ENCODE data around the gene B4GALNT2.
"Not testable (repeated sequence)": the region's sequence is repeated elsewhere in the genome, so short reads cannot be mapped to it uniquely, and the experiment has no call there.

B4GALNT2 gene

DNA sequence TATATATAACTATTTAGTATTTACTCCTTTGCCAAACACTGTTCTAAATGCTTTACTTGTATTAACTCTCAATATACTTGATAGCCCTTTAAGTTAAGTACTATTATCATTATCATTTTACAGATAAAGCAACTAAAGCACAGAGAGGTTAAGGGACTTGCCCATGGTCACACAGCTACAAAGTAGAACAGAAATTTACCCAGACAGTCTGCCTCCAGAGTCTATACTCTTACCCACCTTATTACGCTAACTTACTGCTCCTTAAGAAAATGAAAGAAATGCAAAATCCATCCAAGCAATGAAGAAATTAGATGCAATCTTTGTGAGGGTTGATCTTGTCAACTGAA is 25.4 kb upstream of the B4GALNT2 start:
- ATAC-seq (replicated peaks) (no peak), DNase-seq (no peak)
- Mint-ChIP-seq H3K4me3 (no peak overlapping the region), H3K9me3 (no peaks in the 10 kb centered on the region), H3K27me3 (peaks cover 11 to 16% of the 10 kb centered on the region in 2 donors), H3K4me1 (no peaks in the 10 kb centered on the region), H3K36me3 (no peaks in the 10 kb centered on the region), H3K27ac (no peak overlapping the region)

DNA sequence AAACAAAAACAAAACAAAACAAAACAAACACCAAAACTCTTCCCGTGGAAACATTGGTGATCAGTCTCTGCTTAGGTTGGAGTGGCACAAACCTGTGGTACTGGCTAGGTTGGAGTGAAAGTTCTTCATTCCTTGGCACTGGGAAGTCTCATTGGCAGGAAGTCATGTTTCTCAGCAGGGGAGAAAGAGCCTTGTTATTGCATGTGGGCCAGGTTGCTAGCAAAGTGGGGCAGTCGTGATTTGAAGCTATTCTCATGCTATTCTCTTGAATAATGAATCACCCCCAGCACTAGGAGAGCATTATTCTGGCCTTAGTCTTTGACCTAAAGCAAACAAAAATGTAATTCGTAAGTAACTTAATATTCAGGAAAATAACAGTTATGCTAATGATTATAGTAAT is 24.3 kb upstream of the B4GALNT2 start:
- Mint-ChIP-seq H3K4me1 (no peaks in the 10 kb centered on the region), H3K36me3 (no peaks in the 10 kb centered on the region), H3K9me3 (no peaks in the 10 kb centered on the region), H3K27me3 (peaks cover 14 to 22% of the 10 kb centered on the region in 2 donors), H3K4me3 (no peak overlapping the region), H3K27ac (no peak overlapping the region)
- no peak for DNase-seq
- no peak for ATAC-seq (replicated peaks)

DNA sequence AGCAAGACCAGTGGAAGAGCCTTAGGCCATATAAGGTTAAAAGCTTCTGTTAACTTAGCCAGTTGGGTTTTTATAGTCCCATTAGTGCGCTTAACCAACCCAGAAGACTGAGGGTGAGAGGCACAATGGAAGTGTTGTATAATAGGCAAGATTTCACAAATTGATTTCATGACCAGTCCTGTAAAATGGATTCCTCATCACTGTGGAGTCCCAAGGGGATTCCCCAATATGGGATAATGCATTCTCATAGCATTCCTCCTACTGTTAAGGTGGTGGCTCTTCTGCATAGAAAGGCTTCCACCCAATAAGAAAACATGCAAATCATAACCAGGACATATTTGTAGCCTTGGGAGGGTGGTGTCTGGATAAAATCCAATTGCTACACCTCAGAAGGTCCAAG is 22.1 kb upstream of the B4GALNT2 start:
- DNase-seq (no peak), ATAC-seq (replicated peaks) (no peak)
- H3K4me1 Mint-ChIP-seq: no peaks in the 10 kb centered on the region
- peaks cover 15 to 17% of the 10 kb centered on the region in 2 donors for H3K27me3 Mint-ChIP-seq
- H3K9me3 Mint-ChIP-seq: no peaks in the 10 kb centered on the region
- H3K36me3 Mint-ChIP-seq: no peaks in the 10 kb centered on the region
- H3K27ac Mint-ChIP-seq: no peak overlapping the region
- no peak overlapping the region for H3K4me3 Mint-ChIP-seq

DNA sequence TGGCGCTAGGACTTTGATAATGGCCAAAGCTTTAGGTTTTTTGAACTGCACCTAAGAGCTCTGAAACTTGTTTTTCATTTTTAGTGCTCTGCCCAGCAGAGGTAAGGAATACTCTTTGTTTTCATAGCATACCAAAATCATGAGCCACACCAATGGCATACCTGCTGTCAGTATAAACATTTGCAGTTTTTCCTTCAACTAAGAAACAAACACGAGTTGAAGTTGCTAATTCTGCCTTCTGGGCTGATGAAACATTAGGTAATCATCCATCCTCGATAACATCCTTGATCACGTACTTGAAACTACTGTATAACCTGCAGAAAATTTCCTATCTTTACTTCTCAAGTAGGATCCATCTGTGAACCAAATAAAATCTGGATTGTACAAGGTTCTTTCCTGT is 20.6 kb upstream of the B4GALNT2 start:
- H3K36me3 Mint-ChIP-seq: no peaks in the 10 kb centered on the region
- no peak overlapping the region for H3K4me3 Mint-ChIP-seq
- DNase-seq (no peak), ATAC-seq (replicated peaks) (no peak)
- no peaks in the 10 kb centered on the region for H3K4me1 Mint-ChIP-seq
- H3K9me3 Mint-ChIP-seq: no peaks in the 10 kb centered on the region
- peaks cover 16 to 23% of the 10 kb centered on the region in 2 donors for H3K27me3 Mint-ChIP-seq
- no peak overlapping the region for H3K27ac Mint-ChIP-seq

DNA sequence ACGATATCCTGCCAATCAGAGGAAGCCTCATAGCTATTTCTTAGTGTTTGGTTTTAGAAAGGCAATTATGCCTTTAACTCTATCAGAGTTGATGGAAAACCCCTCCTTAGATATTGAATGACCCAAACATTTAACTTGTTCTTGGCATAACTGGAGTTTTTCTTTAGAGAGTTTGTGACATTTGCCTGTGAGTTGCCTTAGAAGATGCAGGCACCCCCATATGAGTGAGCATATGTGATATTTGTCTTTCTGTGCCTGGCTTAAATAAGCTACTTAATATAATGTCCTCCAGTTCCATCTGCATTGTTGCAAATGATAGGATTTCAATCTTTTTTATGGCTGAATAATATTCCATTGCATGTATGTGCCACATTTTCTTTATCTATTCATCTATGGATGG is 19.6 kb upstream of the B4GALNT2 start:
- no peak overlapping the region for H3K4me3 Mint-ChIP-seq
- DNase-seq (no peak), ATAC-seq (replicated peaks) (no peak)
- peaks cover 22 to 31% of the 10 kb centered on the region in 2 donors for H3K27me3 Mint-ChIP-seq
- no peaks in the 10 kb centered on the region for H3K36me3 Mint-ChIP-seq
- H3K4me1 Mint-ChIP-seq: no peaks in the 10 kb centered on the region
- no peak overlapping the region for H3K27ac Mint-ChIP-seq
- no peaks in the 10 kb centered on the region for H3K9me3 Mint-ChIP-seq

DNA sequence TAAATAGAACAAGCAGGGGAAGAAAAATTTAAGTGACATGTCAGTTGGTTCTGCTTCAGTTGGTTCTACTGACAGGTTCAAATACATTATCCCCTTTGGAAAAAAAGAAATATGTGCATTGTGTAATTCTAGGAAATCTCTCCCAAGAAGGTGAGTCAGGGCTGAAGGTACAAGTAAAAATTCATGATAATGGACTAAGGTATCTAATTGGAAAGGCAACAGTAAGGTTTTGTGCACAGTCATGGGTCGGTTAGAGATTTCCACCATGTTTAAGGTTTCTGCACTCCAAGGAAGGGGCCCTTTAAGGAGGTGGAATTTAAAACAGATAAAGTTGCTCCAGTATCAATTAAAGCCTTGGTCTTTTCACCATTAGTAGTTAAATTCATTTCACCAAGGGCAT is 17.9 kb upstream of the B4GALNT2 start:
- no peak overlapping the region for H3K27ac Mint-ChIP-seq
- H3K36me3 Mint-ChIP-seq: no peaks in the 10 kb centered on the region
- peaks cover 24 to 42% of the 10 kb centered on the region in 2 donors for H3K27me3 Mint-ChIP-seq
- no peak for DNase-seq
- no peaks in the 10 kb centered on the region for H3K9me3 Mint-ChIP-seq
- H3K4me3 Mint-ChIP-seq: no peak overlapping the region
- ATAC-seq (replicated peaks): no peak
- no peaks in the 10 kb centered on the region for H3K4me1 Mint-ChIP-seq

DNA sequence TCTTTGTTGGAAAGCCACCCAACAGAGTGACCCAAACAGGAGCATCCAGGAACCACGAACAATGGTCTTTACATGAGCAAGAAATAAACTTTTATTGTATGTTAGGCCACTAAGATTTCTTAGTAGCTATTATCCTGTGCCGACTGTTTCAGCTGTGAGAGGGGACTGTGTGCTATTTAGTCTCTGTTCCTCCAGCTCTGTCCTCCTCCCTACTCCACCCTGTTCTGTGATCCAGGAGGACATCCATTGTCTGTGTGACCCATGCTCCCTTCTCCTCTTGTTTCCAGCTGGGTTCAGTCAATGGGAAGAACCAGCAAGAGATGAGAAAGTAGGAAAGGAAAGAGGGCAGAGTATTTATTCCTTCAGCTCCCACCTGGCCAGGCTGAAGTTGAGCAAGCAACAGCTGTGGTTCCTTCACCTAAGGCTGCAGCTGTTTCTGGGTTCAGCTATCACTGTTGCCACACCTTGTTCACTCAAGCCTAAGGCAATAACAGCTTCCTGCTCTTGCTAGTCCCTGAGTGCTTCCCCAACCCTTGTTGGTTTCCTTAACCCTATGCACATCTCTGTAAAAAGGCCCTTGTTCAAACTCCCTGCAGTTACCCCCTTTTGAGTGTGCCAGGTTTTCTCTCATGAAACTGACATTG is 14.9 kb upstream of the B4GALNT2 start:
- Mint-ChIP-seq H3K4me1 (no peaks in the 10 kb centered on the region), H3K4me3 (no peak overlapping the region), H3K27me3 (peaks cover 48 to 62% of the 10 kb centered on the region in 2 donors), H3K36me3 (peaks cover 0 to 2% of the 10 kb centered on the region in 2 donors), H3K27ac (no peak overlapping the region), H3K9me3 (peaks cover 0 to 1% of the 10 kb centered on the region in 2 donors)
- no peak for DNase-seq
- ATAC-seq (replicated peaks): no peak

DNA sequence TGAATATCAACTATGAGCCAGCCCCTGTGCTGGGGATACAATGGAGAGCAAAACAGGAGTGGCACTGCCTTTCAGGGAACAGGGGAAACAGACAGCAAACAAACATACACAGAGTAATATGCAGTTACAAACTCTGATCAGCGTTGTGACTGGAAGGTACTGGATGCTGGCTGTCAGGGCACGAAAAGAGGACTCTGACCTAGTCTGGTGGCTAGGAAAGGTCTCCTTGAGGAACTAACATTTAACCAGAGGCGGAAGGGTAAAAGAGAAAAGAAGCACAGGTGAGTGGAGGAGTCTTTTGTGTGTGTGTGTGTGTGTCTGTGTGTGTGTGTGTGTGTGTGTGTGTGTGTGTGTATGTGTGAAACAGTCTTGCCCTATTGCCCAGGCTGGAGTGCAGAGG is 12.4 kb upstream of the B4GALNT2 start:
- DNase-seq (no peak), ATAC-seq (replicated peaks) (no peak)
- H3K27me3 Mint-ChIP-seq: peaks cover 39 to 46% of the 10 kb centered on the region in 2 donors
- H3K27ac Mint-ChIP-seq: no peak overlapping the region
- no peaks in the 10 kb centered on the region for H3K4me1 Mint-ChIP-seq
- H3K36me3 Mint-ChIP-seq: peaks cover 0 to 2% of the 10 kb centered on the region in 2 donors
- peaks cover 0 to 1% of the 10 kb centered on the region in 2 donors for H3K9me3 Mint-ChIP-seq
- H3K4me3 Mint-ChIP-seq: no peak overlapping the region

DNA sequence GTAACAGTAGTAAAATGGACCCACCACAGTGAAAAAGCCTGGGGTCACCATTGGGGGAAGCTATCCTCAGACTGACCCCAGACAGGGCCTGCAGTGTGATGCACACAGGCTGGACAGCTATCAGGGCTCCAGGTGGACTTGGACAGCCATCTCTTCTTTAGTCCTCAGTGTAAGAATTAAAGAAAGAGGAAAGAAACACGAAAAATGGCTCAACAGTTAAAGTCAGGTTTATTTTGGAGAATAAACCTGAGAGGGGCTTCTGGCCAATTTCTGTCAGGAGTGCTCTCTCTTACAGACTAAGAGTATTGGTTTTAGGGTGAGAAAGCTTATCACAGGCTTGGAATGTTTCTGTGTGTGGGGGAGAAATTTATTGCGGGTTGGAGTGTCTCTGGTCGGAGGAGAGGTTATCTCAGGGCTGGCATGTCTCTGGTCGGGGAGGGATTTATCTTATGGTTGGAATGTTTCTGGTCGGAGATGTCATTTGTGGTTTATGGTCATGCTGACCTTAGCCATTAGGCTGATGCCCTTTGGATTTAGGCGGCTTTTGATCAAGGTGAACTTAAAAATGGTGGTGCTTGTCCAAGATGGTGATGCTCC is 10.8 kb upstream of the B4GALNT2 start:
- no peak overlapping the region for H3K27ac Mint-ChIP-seq
- ATAC-seq (replicated peaks) (no peak), DNase-seq (no peak)
- H3K27me3 Mint-ChIP-seq: peaks cover 35 to 39% of the 10 kb centered on the region in 2 donors
- no peaks in the 10 kb centered on the region for H3K4me1 Mint-ChIP-seq
- peaks cover 0 to 1% of the 10 kb centered on the region in 2 donors for H3K9me3 Mint-ChIP-seq
- peaks cover 0 to 2% of the 10 kb centered on the region in 2 donors for H3K36me3 Mint-ChIP-seq
- H3K4me3 Mint-ChIP-seq: no peak overlapping the region

DNA sequence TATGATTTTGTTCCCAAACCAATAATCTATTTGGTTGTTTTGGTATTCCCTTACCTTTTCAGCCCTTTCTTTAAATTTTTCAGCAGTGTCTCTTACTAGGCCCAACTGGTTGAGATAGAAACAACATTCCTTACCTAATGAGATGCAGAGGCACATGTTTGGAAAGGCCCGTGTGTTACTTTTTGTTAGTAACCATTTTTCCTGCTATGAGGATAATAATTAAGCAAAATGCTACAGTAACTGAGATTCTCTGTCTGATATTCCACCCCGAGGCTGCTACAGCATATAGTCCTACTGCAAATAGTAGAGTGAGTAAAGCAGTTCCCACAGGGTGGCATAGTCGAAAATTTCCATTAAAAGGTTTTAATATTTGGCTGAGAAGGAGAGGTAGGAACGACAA is 10.0 kb upstream of the B4GALNT2 start:
- ATAC-seq (replicated peaks): no peak
- no peak overlapping the region for H3K4me3 Mint-ChIP-seq
- no peak for DNase-seq
- no peak overlapping the region for H3K27ac Mint-ChIP-seq
- peaks cover 33 to 35% of the 10 kb centered on the region in 2 donors for H3K27me3 Mint-ChIP-seq
- peaks cover 0 to 1% of the 10 kb centered on the region in 2 donors for H3K9me3 Mint-ChIP-seq
- H3K4me1 Mint-ChIP-seq: no peaks in the 10 kb centered on the region
- H3K36me3 Mint-ChIP-seq: peaks cover 0 to 2% of the 10 kb centered on the region in 2 donors

DNA sequence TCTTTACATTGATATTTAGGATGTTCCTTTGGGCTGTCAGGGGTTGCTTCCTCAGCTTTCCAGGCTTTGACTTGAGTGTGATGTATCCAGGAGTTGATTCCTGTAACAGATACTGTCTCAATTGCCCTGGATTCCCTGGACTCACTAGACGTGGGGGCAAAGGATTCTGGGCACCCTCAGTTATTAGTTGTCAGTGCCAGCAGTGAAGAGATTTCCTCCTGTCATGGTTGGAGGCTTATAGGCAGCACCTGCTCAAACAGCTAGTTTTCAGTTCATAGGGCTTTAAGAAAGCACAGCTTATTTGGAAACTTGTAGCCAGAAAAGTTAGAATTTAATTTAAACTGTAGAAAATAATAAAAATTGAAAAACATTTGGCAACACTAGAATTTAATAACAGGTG is 9.5 kb upstream of the B4GALNT2 start:
- no peak for ATAC-seq (replicated peaks)
- DNase-seq: no peak
- H3K4me3 Mint-ChIP-seq: no peak overlapping the region
- H3K36me3 Mint-ChIP-seq: peaks cover 0 to 2% of the 10 kb centered on the region in 2 donors
- H3K27ac Mint-ChIP-seq: no peak overlapping the region
- peaks cover 30 to 35% of the 10 kb centered on the region in 2 donors for H3K27me3 Mint-ChIP-seq
- peaks cover 0 to 1% of the 10 kb centered on the region in 2 donors for H3K9me3 Mint-ChIP-seq
- H3K4me1 Mint-ChIP-seq: no peaks in the 10 kb centered on the region

DNA sequence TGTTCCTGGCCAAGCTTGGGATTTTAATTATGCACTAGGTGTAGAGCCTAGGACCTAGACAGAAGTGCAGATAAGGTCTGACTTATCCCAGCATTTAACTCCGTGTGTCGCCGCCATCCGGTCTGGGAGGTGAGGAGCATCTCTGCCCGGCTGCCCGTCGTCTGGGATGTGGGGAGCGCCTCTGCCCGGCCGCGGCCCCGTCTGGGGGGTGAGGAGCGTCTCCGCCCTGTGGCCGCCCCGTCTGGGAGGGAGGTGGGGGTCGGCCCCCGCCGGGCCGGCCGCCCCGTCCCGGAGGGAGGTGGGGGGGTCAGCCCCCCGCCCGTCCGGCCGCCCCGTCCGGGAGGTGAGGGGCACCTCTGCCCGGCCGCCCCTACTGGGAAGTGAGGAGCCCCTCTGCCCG is 7.1 kb upstream of the B4GALNT2 start:
- Mint-ChIP-seq H3K36me3 (peaks cover 2 to 4% of the 10 kb centered on the region in 2 donors), H3K9me3 (peaks cover 0 to 3% of the 10 kb centered on the region in 2 donors), H3K4me3 (no peak overlapping the region), H3K4me1 (no peaks in the 10 kb centered on the region), H3K27ac (no peak overlapping the region), H3K27me3 (peaks cover 42% of the 10 kb centered on the region in 2 donors)
- DNase-seq: no peak
- no peak for ATAC-seq (replicated peaks)

DNA sequence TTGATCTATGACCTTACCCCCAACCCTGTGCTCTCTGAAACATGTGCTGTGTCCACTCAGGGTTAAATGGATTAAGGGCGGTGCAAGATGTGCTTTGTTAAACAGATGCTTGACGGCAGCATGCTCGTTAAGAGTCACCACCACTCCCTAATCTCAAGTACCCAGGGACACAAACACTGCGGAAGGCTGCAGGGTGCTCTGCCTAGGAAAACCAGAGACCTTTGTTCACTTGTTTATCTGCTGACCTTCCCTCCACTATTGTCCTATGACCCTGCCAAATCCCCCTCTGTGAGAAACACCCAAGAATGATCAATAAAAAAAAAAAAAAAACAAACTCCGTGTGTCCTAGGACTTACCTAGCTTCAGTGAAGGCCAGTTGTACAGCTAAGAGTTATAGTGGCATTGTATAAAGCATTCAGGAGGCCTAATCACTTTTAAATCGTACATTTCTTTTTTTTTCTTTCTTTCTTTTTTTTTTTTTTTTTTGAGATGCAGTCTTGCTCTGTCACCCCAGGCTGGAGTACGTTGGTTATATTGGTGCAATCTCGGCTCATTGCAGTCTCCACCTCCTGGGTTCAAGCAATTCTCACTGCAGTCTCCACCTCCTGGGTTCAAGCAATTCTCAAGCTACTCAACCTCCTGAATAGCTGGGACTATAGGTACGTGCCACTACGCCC is 6.2 kb upstream of the B4GALNT2 start:
- H3K27ac Mint-ChIP-seq; H3K4me1 Mint-ChIP-seq; H3K4me3 Mint-ChIP-seq; H3K36me3 Mint-ChIP-seq; ATAC-seq (replicated peaks); H3K9me3 Mint-ChIP-seq; DNase-seq: not testable (repeated sequence)
- H3K27me3 Mint-ChIP-seq: peaks cover 43 to 48% of the 10 kb centered on the region in 2 donors

DNA sequence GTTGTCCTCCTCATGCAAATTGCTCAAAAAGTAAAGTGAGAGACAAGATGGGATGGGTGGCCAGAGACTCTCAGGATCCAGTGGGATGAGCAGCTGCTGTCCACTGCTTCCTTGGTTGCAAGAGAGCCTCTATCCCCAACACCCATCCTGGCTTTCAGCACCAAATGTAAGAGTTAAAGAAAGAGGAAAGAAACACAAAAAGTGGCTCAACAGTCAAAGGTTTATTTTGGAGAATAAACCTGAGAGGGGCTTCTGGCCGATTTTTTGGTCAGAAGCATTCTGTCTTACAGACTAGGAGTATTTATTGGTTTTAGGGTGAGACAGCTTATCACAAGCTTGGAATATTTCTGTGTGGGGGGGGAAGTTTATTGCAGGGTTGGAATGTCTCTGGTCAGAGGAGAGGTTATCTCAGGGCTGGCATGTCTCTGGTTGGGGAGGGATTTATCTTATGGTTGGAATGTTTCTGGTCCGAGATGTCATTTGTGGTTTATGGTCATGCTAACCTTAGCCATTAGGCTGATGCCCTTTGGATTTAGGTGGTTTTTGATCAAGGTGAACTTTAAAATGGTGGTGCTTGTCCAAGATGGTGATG is 3.1 kb upstream of the B4GALNT2 start:
- ATAC-seq (replicated peaks); DNase-seq; H3K27ac Mint-ChIP-seq; H3K4me3 Mint-ChIP-seq; H3K36me3 Mint-ChIP-seq; H3K9me3 Mint-ChIP-seq: not testable (repeated sequence)
- H3K4me1 Mint-ChIP-seq: peaks cover 7 to 12% of the 10 kb centered on the region in 2 donors
- H3K27me3 Mint-ChIP-seq: peaks cover 52 to 63% of the 10 kb centered on the region in 2 donors
